IPS DF 4.7 (cell line): ENCODE data around the gene TOGARAM1.

Experiments
- DNase-seq: peaks from one replicate; pipeline ENCODE4 v3.0.0-alpha.2; 2013; ENCODE audit warnings: low spot score; ENCODE audit errors: extremely low read depth

The TOGARAM1 gene

GRCh38 chr14:44961554-44962333 is at the start of gene TOGARAM1, which contains the start of gene KLHL28:
TOGARAM1 (plus strand) TSS chr14:44962190; CDS start chr14:44962422, 232 bp downstream.
KLHL28 (minus strand) TSS chr14:44961947; CDS start chr14:44945928, 16,019 bp downstream.
- peak; percentile 100 for DNase-seq

- DNase-seq = no peak
Observed at GRCh38 chr14:44914849-44915248, 47.1 kb upstream of the TOGARAM1 start.

GRCh38 chr14:44928793-44929192 is 33.2 kb upstream of the TOGARAM1 start:
- DNase-seq = no peak

GRCh38 chr14:44935155-44935554 is 26.8 kb upstream of the TOGARAM1 start:
- DNase-seq = no peak

GRCh38 chr14:44937547-44937946 is 24.4 kb upstream of the TOGARAM1 start:
- no peak for DNase-seq

- DNase-seq = no peak
Observed at GRCh38 chr14:44940211-44940610, 21.8 kb upstream of the TOGARAM1 start.

GRCh38 chr14:44940944-44941343 is 21.0 kb upstream of the TOGARAM1 start:
- no peak for DNase-seq

- DNase-seq = no peak
Observed at GRCh38 chr14:44941591-44941990, 20.4 kb upstream of the TOGARAM1 start.

GRCh38 chr14:44942436-44942835 is 19.6 kb upstream of the TOGARAM1 start:
- DNase-seq = no peak

GRCh38 chr14:44944107-44944506 is 17.9 kb upstream of the TOGARAM1 start:
- no peak for DNase-seq

- no peak for DNase-seq
Observed at GRCh38 chr14:44945264-44945663, 16.7 kb upstream of the TOGARAM1 start.

- no peak for DNase-seq
Observed at GRCh38 chr14:44951051-44951450, 10.9 kb upstream of the TOGARAM1 start.

GRCh38 chr14:44952391-44953110 is 9.4 kb upstream of the TOGARAM1 start:
- no peak for DNase-seq

- DNase-seq = no peak
Observed at GRCh38 chr14:44954750-44955149, 7.2 kb upstream of the TOGARAM1 start.

GRCh38 chr14:44955528-44955927 is 6.5 kb upstream of the TOGARAM1 start:
- no peak for DNase-seq

GRCh38 chr14:44956866-44957265 is 5.1 kb upstream of the TOGARAM1 start:
- no peak for DNase-seq

GRCh38 chr14:44959538-44959937 is 2.5 kb upstream of the TOGARAM1 start:
- DNase-seq = no peak

- DNase-seq = no peak
Observed at GRCh38 chr14:44960146-44960545, 1.8 kb upstream of the TOGARAM1 start.

GRCh38 chr14:44960646-44961045 is 1.3 kb upstream of the TOGARAM1 start:
- no peak for DNase-seq

- no peak for DNase-seq
Observed at GRCh38 chr14:44961151-44961553, 838 bp upstream of the TOGARAM1 start.

- no peak for DNase-seq
Observed at GRCh38 chr14:44962334-44963043, 499 bp downstream of the TOGARAM1 start.

GRCh38 chr14:44963044-44963528 is 1.1 kb downstream of the TOGARAM1 start:
- DNase-seq = no peak
